ENCODE data around the gene HCRTR2.
"Not testable (repeated sequence)": the region's sequence is repeated elsewhere in the genome, so short reads cannot be mapped to it uniquely, and the experiment has no call there.

The HCRTR2 gene

DNA sequence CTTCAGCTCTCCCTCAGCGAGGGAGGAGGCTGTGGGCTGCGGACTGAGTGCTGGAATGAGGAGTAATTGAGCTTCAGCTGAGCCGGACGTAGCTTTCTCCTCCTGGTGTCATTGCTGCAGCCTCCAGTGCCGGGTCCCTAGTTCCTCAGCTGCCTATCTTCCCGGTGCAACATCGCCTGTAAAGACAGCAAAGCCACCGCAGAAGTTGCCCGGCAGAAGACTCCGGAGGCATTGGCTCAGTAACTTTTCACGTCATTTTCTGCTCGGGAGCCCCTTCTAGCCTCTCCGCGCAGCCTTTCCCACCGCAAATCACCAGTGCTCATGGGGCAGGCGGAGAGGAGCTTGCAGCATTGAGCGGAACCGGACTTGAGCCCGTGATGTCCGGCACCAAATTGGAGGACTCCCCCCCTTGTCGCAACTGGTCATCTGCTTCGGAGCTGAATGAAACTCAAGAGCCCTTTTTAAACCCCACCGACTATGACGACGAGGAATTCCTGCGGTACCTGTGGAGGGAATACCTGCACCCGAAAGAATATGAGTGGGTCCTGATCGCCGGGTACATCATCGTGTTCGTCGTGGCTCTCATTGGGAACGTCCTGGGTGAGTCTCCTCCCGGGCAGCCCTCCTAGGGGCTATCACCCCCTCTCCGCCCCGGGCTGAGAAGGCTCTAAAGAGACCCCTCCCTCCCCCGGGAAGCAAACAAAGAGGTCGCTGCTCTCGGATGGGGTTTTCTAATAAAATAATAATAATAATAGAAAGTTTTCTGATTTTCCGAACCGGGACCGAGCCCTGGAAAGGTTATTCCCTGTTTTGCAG lies at the start of gene HCRTR2:
Gene HCRTR2 (plus strand): TSS at position 305 of the 816 bp plus-strand sequence. CDS start 73 bp downstream, at position 378.
- DNase-seq (no peak), ATAC-seq (replicated peaks) (no peak)
- H3K4me3 Mint-ChIP-seq = no peak within 1 kb of the TSS
- peaks cover 3% of the 10 kb centered on the region in 2 donors for H3K9me3 Mint-ChIP-seq
- no peaks in the 10 kb centered on the region for H3K4me1 Mint-ChIP-seq
- no peaks in the 10 kb centered on the region for H3K36me3 Mint-ChIP-seq
- peaks cover 11 to 22% of the 10 kb centered on the region in 2 donors for H3K27me3 Mint-ChIP-seq
- H3K27ac Mint-ChIP-seq = no peak within 1 kb of the TSS

- Mint-ChIP-seq H3K27me3 (no peaks in the 10 kb centered on the region), H3K4me3 (no peak overlapping the region), H3K27ac (no peak overlapping the region), H3K4me1 (no peaks in the 10 kb centered on the region), H3K36me3 (peaks cover 0 to 2% of the 10 kb centered on the region in 2 donors), H3K9me3 (peaks cover 5 to 16% of the 10 kb centered on the region in 2 donors)
- no peak for ATAC-seq (replicated peaks)
- DNase-seq = no peak
Measured at GRCh38 chr6:55130806-55131324, 43.5 kb upstream of the HCRTR2 start.

- ATAC-seq (replicated peaks) (no peak), DNase-seq (no peak)
- H3K27me3 Mint-ChIP-seq = no peaks in the 10 kb centered on the region
- H3K36me3 Mint-ChIP-seq = peaks cover 0 to 2% of the 10 kb centered on the region in 2 donors
- no peak overlapping the region for H3K4me3 Mint-ChIP-seq
- peaks cover 5 to 14% of the 10 kb centered on the region in 2 donors for H3K9me3 Mint-ChIP-seq
- no peaks in the 10 kb centered on the region for H3K4me1 Mint-ChIP-seq
- no peak overlapping the region for H3K27ac Mint-ChIP-seq
Measured at GRCh38 chr6:55131616-55132015, 42.7 kb upstream of the HCRTR2 start.

GRCh38 chr6:55136916-55137315 lies 37.4 kb upstream of the HCRTR2 start:
- no peaks in the 10 kb centered on the region for H3K4me1 Mint-ChIP-seq
- ATAC-seq (replicated peaks) = no peak
- H3K27me3 Mint-ChIP-seq = no peaks in the 10 kb centered on the region
- H3K4me3 Mint-ChIP-seq = no peak overlapping the region
- peaks cover 0 to 4% of the 10 kb centered on the region in 2 donors for H3K9me3 Mint-ChIP-seq
- no peak for DNase-seq
- H3K36me3 Mint-ChIP-seq = no peaks in the 10 kb centered on the region
- no peak overlapping the region for H3K27ac Mint-ChIP-seq

- ATAC-seq (replicated peaks) (no peak), DNase-seq (no peak)
- Mint-ChIP-seq H3K4me1 (no peaks in the 10 kb centered on the region), H3K9me3 (peaks cover 0 to 4% of the 10 kb centered on the region in 2 donors), H3K4me3 (no peak overlapping the region), H3K27me3 (no peaks in the 10 kb centered on the region), H3K27ac (no peak overlapping the region), H3K36me3 (no peaks in the 10 kb centered on the region)
Measured at GRCh38 chr6:55137929-55138693, 36.2 kb upstream of the HCRTR2 start.

- H3K27me3 Mint-ChIP-seq = no peaks in the 10 kb centered on the region
- no peaks in the 10 kb centered on the region for H3K36me3 Mint-ChIP-seq
- DNase-seq = no peak
- peaks cover 5% of the 10 kb centered on the region in 2 donors for H3K9me3 Mint-ChIP-seq
- no peak overlapping the region for H3K27ac Mint-ChIP-seq
- ATAC-seq (replicated peaks) = no peak
- H3K4me3 Mint-ChIP-seq = no peak overlapping the region
- no peaks in the 10 kb centered on the region for H3K4me1 Mint-ChIP-seq
Measured at GRCh38 chr6:55141611-55142010, 32.7 kb upstream of the HCRTR2 start.

- Mint-ChIP-seq H3K4me3 (no peak overlapping the region), H3K9me3 (peaks cover 5 to 7% of the 10 kb centered on the region in 2 donors), H3K27ac (no peak overlapping the region), H3K27me3 (no peaks in the 10 kb centered on the region), H3K36me3 (no peaks in the 10 kb centered on the region), H3K4me1 (no peaks in the 10 kb centered on the region)
- DNase-seq (no peak), ATAC-seq (replicated peaks) (no peak)
Measured at GRCh38 chr6:55142610-55143009, 31.7 kb upstream of the HCRTR2 start.

GRCh38 chr6:55153284-55153683 lies 21.0 kb upstream of the HCRTR2 start:
- no peaks in the 10 kb centered on the region for H3K4me1 Mint-ChIP-seq
- no peak for DNase-seq
- H3K27me3 Mint-ChIP-seq = no peaks in the 10 kb centered on the region
- H3K36me3 Mint-ChIP-seq = no peaks in the 10 kb centered on the region
- ATAC-seq (replicated peaks) = no peak
- no peak overlapping the region for H3K27ac Mint-ChIP-seq
- no peak overlapping the region for H3K4me3 Mint-ChIP-seq
- H3K9me3 Mint-ChIP-seq = peaks cover 0 to 6% of the 10 kb centered on the region in 2 donors

DNA sequence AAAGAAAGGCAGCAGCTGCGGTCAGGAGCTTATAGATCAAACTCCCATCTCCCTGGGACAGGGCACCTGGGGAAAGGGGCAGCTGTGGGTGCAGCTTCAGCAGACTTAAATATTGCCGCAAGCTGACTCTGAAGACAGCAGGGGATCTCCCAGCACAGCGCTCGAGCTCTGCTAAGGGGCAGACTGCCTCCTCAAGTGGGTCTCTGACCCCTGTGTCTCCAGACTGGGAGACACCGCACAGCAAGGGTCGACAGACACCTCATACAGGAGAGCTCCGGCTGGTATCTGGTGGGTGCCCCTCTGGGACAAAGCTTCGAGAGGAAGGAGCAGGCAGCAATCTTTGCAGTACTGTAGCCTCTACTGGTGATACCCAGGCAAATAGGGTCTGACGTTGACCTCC lies 15.5 kb upstream of the HCRTR2 start:
- not testable (repeated sequence) for ATAC-seq (replicated peaks); H3K36me3 Mint-ChIP-seq; H3K4me3 Mint-ChIP-seq; H3K27ac Mint-ChIP-seq; H3K27me3 Mint-ChIP-seq; H3K4me1 Mint-ChIP-seq; DNase-seq
- peaks cover 11 to 14% of the 10 kb centered on the region in 2 donors for H3K9me3 Mint-ChIP-seq

- no peak overlapping the region for H3K4me3 Mint-ChIP-seq
- no peaks in the 10 kb centered on the region for H3K4me1 Mint-ChIP-seq
- DNase-seq (no peak), ATAC-seq (replicated peaks) (no peak)
- H3K9me3 Mint-ChIP-seq = peaks cover 3% of the 10 kb centered on the region in 2 donors
- no peak overlapping the region for H3K27ac Mint-ChIP-seq
- no peaks in the 10 kb centered on the region for H3K36me3 Mint-ChIP-seq
- no peaks in the 10 kb centered on the region for H3K27me3 Mint-ChIP-seq
Measured at GRCh38 chr6:55167860-55168259, 6.5 kb upstream of the HCRTR2 start.

DNA sequence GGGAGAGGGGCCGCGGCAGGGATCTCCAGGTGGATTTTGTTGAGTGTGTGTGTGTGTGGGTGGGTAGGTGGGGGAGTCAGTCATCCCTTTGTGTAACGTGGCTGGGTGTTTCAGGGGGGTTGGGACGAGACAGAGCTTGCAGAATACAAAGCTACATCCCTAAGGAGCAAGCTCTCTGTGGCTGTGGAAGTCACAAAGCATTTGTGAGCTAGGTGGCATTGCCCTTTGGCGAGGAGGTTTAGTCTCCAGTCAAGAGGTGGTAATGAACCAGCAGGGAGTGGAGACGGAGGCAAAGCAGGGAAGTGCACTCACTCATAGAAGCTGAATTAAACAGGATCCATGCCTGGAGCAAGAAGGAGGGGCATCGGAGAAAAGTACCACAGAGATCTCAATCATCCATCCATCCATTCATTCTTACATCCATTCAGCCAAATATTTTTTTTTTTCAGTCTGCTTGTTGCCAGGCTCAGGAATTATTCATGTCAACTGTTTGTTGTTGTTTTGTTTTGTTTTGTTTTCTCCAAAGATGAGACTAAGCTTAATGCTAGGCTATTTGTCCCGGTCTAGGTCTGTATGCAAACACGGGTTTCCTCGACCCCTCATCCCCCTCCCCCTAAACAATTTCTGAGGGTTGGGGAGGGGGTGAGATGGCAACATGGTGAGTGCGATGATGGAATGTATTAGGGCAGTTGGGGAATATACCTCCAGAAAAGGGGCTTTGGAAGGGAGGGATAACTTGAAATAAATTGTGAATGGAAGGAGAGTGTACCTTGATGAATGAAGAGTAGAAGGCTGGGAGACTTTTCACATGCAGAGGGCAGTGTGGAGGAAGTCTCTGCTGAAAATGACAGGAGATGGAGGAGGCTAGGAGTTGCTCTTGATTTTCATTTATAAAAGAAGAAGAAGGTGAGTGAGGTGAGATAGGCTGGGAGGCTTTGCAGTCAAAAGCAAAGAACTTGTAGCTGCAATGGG lies 1.0 kb downstream of the HCRTR2 start:
- Mint-ChIP-seq H3K27ac (no peak overlapping the region), H3K9me3 (peaks cover 3 to 4% of the 10 kb centered on the region in 2 donors), H3K36me3 (no peaks in the 10 kb centered on the region), H3K4me3 (no peak overlapping the region), H3K27me3 (peaks cover 11 to 22% of the 10 kb centered on the region in 2 donors), H3K4me1 (no peaks in the 10 kb centered on the region)
- no peak for ATAC-seq (replicated peaks)
- DNase-seq = no peak

DNA sequence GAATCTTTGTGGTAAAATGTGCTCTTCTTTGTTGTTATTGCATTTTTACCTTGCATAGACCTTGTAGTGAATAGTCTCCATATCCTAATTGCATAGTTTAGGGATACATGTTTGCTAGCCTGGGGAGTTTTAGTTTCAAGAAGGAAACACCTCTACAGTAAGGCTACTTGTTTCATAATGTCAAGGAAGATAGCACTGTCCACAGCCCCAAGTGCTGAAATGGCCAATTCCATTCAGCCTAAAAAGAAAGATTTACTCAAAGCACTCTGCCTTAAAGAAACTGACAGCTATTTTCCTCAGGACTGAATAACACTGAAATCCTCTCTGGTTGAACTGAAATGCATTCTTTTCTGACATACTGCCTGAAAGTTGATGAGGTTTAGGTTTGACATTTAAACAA lies 2.6 kb downstream of the HCRTR2 start:
- Mint-ChIP-seq H3K4me3 (no peak overlapping the region), H3K27ac (no peak overlapping the region), H3K27me3 (peaks cover 11 to 22% of the 10 kb centered on the region in 2 donors), H3K36me3 (no peaks in the 10 kb centered on the region), H3K9me3 (peaks cover 0 to 4% of the 10 kb centered on the region in 2 donors), H3K4me1 (no peaks in the 10 kb centered on the region)
- no peak for ATAC-seq (replicated peaks)
- no peak for DNase-seq

DNA sequence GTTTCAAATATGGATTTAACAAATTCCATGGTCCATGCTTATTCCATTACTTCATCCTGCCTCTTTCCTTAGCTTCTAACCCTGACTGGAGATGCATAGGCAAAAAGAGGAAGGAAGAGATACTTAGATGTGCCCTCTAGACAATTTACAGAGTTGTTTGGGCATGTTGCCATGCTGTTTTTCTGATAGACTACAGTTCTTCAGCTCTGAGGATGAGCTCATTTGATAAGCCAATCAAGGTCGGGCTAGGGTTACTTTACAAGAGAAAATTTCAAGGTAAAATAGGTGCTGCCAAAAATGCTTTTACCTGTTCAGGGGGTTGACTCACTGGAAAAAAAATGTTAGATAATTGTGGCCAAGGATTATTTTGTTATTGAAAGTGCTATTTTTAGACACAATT lies 5.9 kb downstream of the HCRTR2 start:
- no peaks in the 10 kb centered on the region for H3K36me3 Mint-ChIP-seq
- H3K4me3 Mint-ChIP-seq = no peak overlapping the region

More for the DNA sequence above, 5.9 kb downstream of the HCRTR2 start:
- Mint-ChIP-seq H3K27ac (no peak overlapping the region), H3K27me3 (peaks cover 7% of the 10 kb centered on the region in 2 donors), H3K4me1 (no peaks in the 10 kb centered on the region), H3K9me3 (peaks cover 0 to 3% of the 10 kb centered on the region in 2 donors)
- DNase-seq (no peak), ATAC-seq (replicated peaks) (no peak)

Measured in stimulated activated naive B cell treated with anti-CD40 and anti-IgM and Interleukin-4, amounts not matched to agents 10 μg/mL and 1 μg/mL and 100 μg/mL, for 72 hours (primary cell).